ENCODE measurements around the gene DDC.

The DDC gene

GRCh38 chr7:50564640-50565558, at the start of gene DDC:
DDC (minus strand) TSS chr7:50565405; CDS start chr7:50544085, 21,320 bp downstream.
- no peak for DNase-seq

- no peak for DNase-seq
Measured at GRCh38 chr7:50613473-50613872, 48.3 kb upstream of the DDC start.

GRCh38 chr7:50612704-50613103, 47.5 kb upstream of the DDC start:
- no peak for DNase-seq

GRCh38 chr7:50610521-50611277, 45.5 kb upstream of the DDC start:
- DNase-seq = no peak

- no peak for DNase-seq
Measured at GRCh38 chr7:50608196-50608906, 43.1 kb upstream of the DDC start.

GRCh38 chr7:50607524-50608125, 42.4 kb upstream of the DDC start:
- no peak for DNase-seq

- no peak for DNase-seq
Measured at GRCh38 chr7:50605059-50605458, 39.9 kb upstream of the DDC start.

- no peak for DNase-seq
Measured at GRCh38 chr7:50603287-50603686, 38.1 kb upstream of the DDC start.

- no peak for DNase-seq
Measured at GRCh38 chr7:50599385-50599784, 34.2 kb upstream of the DDC start.

- DNase-seq = no peak
Measured at GRCh38 chr7:50598460-50599343, 33.5 kb upstream of the DDC start.

- DNase-seq = no peak
Measured at GRCh38 chr7:50596484-50596883, 31.3 kb upstream of the DDC start.

GRCh38 chr7:50595491-50596102, 30.4 kb upstream of the DDC start:
- peak; percentile 16 for DNase-seq

GRCh38 chr7:50594734-50595485, 29.7 kb upstream of the DDC start:
- DNase-seq = no peak

GRCh38 chr7:50594136-50594535, 28.9 kb upstream of the DDC start:
- DNase-seq = no peak

- DNase-seq = no peak
Measured at GRCh38 chr7:50592940-50593339, 27.7 kb upstream of the DDC start.

GRCh38 chr7:50591480-50592438, 26.6 kb upstream of the DDC start:
- DNase-seq = no peak

- DNase-seq = no peak
Measured at GRCh38 chr7:50591098-50591479, 25.9 kb upstream of the DDC start.

GRCh38 chr7:50590535-50590934, 25.3 kb upstream of the DDC start:
- no peak for DNase-seq

GRCh38 chr7:50589364-50589763, 24.2 kb upstream of the DDC start:
- DNase-seq = no peak

- no peak for DNase-seq
Measured at GRCh38 chr7:50588937-50589336, 23.7 kb upstream of the DDC start.

All from NCI-H1694 treated with DMSO at 0.1 percent for 48 hours (cell line).